Measurements from ENCODE around the gene IL12A.

Gene IL12A

GRCh38 chr3:159991591-159991990, 3.0 kb downstream of the IL12A start:
- DNase-seq: no peak

- DNase-seq: no peak
Observed at GRCh38 chr3:159992589-159992988, 4.0 kb downstream of the IL12A start.

DNA sequence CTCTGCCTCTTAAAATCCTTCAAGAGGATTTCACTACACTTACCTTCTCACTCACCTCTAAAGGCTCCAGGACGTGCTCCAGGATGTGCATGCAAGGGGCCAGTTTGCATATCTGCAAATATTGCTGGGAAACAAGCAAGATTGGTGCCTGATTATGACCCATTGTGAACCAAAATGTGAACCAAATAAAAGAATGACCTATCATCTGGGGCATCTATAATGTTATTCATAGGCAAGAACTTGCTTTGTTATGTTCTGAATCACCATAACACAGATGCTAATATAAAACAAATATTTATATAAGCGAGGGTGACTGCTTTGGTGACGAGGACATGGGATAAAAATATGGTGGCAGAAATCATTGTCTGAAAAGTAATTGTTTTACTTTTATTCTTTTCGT, 5.5 kb downstream of the IL12A start:
- no peak for DNase-seq

GRCh38 chr3:159995091-159995490, 6.5 kb downstream of the IL12A start:
- DNase-seq: no peak

DNA sequence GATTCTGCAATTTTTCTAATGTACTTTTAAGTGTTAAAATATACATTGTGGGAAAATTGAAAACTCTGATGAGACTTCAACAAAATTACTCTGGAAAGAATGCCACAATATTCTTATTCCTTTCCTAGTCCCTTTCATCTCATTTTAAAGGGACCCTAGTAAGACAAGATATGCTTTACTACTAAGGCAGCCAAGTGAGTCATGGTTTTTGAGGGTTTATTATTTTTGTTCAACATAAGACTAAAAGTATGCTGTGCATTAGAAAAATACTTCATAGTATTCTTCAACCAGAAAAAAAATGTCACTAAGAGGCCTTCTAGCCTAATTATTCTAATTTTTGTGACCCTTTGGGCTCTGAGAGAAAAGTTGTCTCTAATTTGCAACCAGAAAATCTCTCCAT, 7.4 kb downstream of the IL12A start:
- no peak for DNase-seq

GRCh38 chr3:159996959-159997358, 8.3 kb downstream of the IL12A start:
- no peak for DNase-seq

GRCh38 chr3:160001148-160001760, 12.6 kb downstream of the IL12A start:
- DNase-seq: no peak

DNA sequence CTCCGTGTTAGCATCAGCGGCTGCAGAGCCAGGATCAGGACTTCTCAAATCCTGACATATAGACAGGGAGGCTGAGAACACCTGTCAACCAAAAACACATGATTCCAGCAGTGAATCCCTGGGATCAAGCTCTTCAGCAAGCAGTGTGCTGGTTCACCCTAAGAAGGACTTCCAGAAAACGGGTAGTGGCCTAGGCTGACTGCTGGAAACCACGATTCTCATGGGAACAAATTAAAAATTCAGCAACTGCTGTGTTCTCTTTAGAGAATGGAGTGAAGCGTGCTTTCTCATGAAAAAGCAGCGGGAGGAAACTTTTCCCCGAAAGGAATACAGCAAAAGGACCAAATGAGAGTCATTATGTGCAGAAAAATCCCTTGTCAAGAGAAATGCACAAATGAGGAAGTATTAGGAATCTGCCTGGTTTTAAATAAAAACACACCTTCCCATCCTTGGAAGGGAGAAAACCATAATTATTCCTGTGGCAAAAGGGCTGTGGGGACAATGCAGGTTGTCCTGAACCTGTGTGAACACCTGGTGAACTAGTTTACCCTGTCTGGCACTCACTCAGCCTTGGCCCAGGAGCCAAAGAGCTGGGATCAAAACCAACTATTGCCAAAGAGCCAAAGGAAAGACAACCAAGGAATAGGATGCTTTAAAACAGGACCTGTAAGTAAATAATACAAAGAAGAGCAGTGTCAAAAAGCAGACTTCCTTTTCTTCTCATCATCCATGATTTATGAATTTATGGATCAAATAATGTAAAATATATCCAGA, 13.4 kb downstream of the IL12A start:
- DNase-seq: no peak

DNA sequence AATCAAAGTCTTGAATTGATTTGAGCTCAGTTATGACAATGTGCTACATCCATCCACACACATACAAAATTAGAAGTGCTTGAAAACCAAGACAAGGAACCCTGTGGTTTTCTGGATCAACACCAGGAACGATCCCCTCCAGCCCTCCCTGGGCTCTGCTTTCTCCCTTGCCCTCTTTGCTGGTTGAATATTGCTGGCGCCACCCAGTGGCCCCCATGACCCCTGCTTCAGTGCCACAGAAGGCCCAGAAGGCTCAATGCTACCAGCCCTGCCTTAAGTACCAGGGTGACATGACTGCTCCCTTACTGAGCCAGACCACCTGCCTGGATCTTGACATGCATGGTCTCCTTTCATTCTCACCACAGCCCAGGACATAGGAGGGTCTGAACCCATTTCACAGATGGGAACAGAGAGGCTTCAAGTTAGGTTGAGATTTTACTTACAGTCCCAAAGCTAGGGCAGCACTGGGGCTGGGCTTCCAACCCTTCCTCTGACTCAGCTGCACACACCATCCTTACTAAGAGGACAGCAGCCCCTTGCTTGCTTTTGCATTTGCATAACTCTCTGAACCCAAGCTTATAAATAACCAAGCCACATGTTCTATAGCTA, 15.0 kb downstream of the IL12A start:
- DNase-seq: no peak

GRCh38 chr3:160005004-160005403, 16.4 kb downstream of the IL12A start:
- DNase-seq: no peak

GRCh38 chr3:160006282-160007163, 17.9 kb downstream of the IL12A start:
- DNase-seq: peak in 1 of 2 experiments; percentile 3

- no peak for DNase-seq
Observed at GRCh38 chr3:160008961-160009360, 20.3 kb downstream of the IL12A start.

- DNase-seq: no peak
Observed at GRCh38 chr3:160009525-160009924, 20.9 kb downstream of the IL12A start.

- no peak for DNase-seq
Observed at GRCh38 chr3:160010578-160010977, 21.9 kb downstream of the IL12A start.

DNA sequence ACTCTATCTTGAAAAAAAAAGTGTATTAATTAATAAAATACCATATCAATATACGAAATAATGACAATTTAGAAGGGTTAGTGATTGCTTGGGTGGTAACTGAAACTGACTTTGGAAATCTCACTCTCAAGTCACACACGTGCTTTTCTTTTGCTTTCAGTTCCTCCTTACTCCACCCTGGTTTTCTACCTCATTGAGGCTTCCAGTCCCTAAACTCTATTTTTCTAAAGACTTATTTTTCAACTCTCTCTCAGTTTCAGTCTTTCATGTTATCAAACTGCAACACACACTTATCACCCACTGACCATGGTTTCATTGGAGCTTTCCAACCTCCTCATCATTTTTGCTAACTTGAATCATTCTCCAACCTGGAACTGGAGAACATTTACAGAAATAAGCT, 23.5 kb downstream of the IL12A start:
- DNase-seq: no peak

- no peak for DNase-seq
Observed at GRCh38 chr3:160016972-160017371, 28.3 kb downstream of the IL12A start.

DNA sequence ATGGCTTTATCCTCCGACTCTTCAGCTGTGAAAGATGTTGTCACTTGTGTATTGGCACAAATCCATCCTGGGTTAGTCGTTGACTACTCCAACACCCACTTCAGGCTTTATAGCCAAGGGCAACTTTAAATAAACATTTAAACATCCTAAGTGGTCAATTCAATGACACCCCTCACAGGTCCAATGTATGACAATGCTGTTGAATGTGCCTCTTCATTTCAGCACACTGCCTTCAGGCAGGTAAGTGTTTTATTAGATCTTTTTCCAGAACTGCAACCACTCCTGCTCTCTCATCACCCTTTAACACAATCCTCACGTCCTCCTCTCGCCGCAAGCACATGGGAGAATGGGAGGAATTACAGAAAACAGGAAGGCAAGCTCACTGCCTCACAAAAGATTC, 30.3 kb downstream of the IL12A start:
- peak; percentile 23 to 67 for DNase-seq

DNA sequence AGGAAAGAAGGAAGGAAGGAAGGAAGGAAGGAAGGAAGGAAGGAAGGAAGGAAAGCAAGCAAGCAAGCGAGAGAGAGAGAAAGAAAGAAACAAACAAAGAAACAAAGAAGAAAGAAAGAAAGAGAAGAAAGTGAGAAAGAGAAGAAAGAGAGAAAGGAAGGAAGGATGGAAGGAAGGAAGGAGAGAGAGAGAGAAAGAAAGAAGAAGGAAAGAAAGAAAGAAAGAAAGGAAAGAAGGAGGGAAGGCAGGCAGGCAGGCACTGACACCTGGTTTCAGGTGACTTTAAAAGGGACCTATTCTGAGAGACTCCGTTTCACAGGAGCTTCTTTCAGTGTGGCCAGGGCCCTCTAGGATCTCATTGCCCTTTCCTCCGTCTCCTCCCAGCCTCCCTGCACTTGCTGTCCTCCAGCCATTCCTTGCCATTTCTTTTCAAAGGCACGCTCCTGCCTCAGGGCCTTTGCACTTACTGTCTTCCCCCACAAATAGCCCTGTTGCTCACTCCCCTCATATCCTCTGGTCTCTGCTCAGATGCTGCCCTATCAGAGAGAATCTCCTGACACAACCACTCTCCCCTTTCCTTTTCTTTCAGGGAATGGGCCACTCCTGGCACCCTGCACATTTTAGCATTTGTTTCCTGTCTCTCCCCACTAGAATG, 31.5 kb downstream of the IL12A start:
- no peak for DNase-seq

DNA sequence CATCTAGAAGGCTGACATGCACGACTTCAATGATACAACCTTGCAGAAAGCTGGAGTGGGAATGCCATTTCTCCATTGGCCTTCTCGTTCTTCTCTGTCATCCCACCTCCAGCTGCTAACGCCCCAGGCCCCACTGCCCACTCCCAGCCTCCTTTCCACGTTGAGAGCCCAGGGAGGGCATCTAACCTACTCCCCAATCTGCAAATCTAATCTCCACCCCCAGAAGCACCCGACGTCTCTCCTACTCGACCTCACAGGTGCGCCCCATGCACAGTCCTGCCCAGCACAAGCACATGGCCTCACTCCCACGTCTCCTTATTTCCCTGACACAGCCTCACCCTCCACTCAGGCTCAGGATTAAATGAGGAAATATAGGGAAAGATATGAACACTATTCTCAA, 33.4 kb downstream of the IL12A start:
- no peak for DNase-seq

- DNase-seq: no peak
Observed at GRCh38 chr3:160023476-160023875, 34.8 kb downstream of the IL12A start.

DNA sequence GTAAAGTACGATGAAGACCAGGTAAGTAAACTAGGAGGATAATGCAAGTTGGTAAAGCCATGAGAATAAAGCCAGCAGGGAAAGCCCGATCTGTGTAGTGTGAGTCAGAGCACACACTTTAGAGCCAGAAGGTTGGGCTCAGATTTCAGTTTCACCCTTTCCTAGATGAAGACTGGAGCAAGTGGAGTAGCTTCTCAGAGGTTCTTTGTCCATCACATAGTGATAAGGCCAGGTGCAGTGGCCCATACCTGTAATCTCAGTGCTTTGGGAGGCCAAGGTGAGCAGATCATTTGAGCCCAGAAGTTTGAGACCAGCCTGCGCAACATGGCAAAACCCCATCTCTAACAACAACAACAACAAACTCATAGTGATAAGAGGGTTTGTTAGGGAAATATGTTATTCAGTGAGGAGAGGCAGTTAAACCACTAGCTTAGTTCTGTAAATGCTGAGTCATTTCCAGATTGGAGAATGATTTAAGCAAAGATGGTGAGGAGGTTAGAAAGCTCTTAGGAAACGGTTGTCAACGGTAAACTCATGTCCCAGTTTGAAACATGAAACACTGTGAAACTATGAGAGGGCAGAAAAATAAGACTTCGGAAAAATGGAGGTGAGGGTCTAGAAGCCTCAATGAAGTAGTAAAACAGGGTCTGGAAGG, 39.0 kb downstream of the IL12A start:
- DNase-seq: no peak

GRCh38 chr3:160035757-160036156, 47.1 kb downstream of the IL12A start:
- no peak for DNase-seq
